Gastroesophageal sphincter (tissue), 4 donors: ENCODE measurements around the gene NAA38. TPM values are rescaled to one million over a fixed set of nuclear protein-coding genes. Genes with fewer than 3 reads are reported as not detected.

Source experiments
- ATAC-seq: fragments of 150-250 bp; one replicate; pipeline ENCODE4 v1.9.1; 2016; ENCODE audit warnings: mild to moderate bottlenecking, moderate library complexity
- H3K27ac ChIP-seq, 4 donors: fragments of 200-600 bp; sonication (generic) in 3 of 4; 1 replicate in 3 of 4; 2 replicates in 1 of 4; pipeline ENCODE4 v1.5.1; 2016 to 2019
- H3K27me3 ChIP-seq: fragments of 200-600 bp; sonication (generic); one replicate; pipeline ENCODE4 v1.5.1; 2019
- H3K36me3 ChIP-seq, 2 donors: fragments of 200-600 bp; sonication (generic); one replicate each; pipeline ENCODE4 v1.5.1; 2019; ENCODE audit warnings: control low read depth in 1 of 2
- H3K4me1 ChIP-seq, 3 donors: fragments of 200-600 bp; sonication (generic); 1 replicate in 2 of 3; 2 replicates in 1 of 3; pipeline ENCODE4 v1.5.1; 2016 to 2019; ENCODE audit warnings: control low read depth in 2 of 3
- H3K4me3 ChIP-seq, 2 donors: fragments of 200-600 bp; sonication (generic); one replicate each; pipeline ENCODE4 v1.5.1; 2019; ENCODE audit warnings: mild to moderate bottlenecking in 1 of 2, moderate library complexity in 1 of 2
- H3K9me3 ChIP-seq, 3 donors: fragments of 200-600 bp; sonication (generic); one replicate each; pipeline ENCODE4 v1.5.1; 2017 to 2019; ENCODE audit warnings: control low read depth in 2 of 3
- CTCF ChIP-seq, 4 experiments: fragments of 200-600 bp in 2 of 4; fragments of 450-650 bp in 2 of 4; sonication (generic) in 1 of 4; IDR thresholded peaks; one replicate each; pipeline ENCODE4 v1.5.1; 2017 to 2019; ENCODE audit warnings: antibody characterized with exemption in 4 of 4, mild to moderate bottlenecking in 2 of 4, moderate library complexity in 2 of 4
- EP300 ChIP-seq: sonication (generic); formaldehyde crosslinking; IDR thresholded peaks from one replicate; pipeline ENCODE4 v1.6.1; 2017; ENCODE audit warnings: antibody characterized with exemption, mild to moderate bottlenecking
- POLR2A ChIP-seq, 2 donors: fragments of 450-650 bp; IDR thresholded peaks; one replicate each; pipeline ENCODE4 v1.6.1; 2017; ENCODE audit warnings: antibody characterized with exemption in 2 of 2, mild to moderate bottlenecking in 2 of 2, moderate library complexity in 1 of 2
- POLR2AphosphoS5 ChIP-seq: sonication (generic); formaldehyde crosslinking; IDR thresholded peaks from one replicate; pipeline ENCODE4 v1.6.1; 2017; ENCODE audit warnings: antibody characterized with exemption
- WGBS, 2 donors: methylation state at CpG; one replicate each; pipeline ENCODE4 v1.1.5; 2018; ENCODE audit warnings: low coverage in 1 of 2; 5-methylcytosine and 5-hydroxymethylcytosine counted together
- total RNA-seq, 4 donors: library from RNA; depleted of rRNA; stranded (reverse); fragments of >200 nt; gene quantifications; one replicate each; pipeline ENCODE4 v1.1.0, GENCODE V29; 2016

The NAA38 gene
- total RNA-seq, 4 donors from 2014 or later, result 60.5 to 84.7 (median 69.8) TPM

DNA sequence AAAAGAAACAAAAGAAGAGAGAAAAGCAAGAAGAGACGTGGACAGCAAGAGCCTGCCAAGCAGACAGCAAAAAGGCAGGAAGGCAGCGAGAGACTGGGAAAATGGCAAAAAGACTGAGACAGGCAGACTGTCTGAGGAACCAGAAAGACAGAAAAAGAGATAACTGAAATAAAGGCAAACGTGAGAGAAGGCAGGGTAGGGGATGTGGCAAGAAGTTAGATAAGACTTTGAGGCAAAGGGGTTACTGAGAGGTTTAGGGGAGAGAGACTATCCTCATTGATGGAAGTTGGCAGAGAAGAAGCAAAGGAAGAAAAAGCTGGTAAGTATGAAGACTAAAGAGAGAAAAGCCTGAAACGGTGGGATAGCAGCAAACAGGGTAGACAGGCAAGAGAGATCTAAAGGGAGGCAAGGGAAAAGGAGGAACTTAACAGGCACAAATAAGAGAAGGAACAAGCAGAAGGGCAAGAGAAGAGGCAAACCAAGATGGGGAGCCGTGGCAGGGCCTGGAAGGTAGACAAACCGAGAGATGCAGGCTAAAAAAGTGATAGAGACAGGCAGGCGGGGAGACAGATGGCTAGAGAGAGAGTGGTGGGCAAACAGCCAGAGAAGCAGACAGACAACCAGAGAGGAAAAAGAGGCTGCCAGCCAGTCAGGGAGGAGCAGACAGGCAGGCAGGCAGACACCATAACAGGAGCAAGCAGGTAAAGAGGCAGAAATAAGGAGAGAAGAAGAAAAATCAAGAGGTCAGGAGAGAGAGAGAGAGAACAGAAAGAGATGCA, 24.1 kb upstream of the NAA38 start:
- no peaks in the 10 kb centered on the region for H3K27me3 ChIP-seq
- WGBS, 2 donors, result 24 to 33% methylated on average over 6 to 7 of the region's 7 CpGs
- peaks cover 0 to 16% of the 10 kb centered on the region in 2 donors for H3K36me3 ChIP-seq
- H3K4me1 ChIP-seq, result peaks cover 0 to 47% (median 15%) of the 10 kb centered on the region in 3 donors
- ATAC-seq, result no peak
- no peak for TF ChIP-seq POLR2A (IDR thresholded peaks at IDR 0.05)
- no peak for TF ChIP-seq EP300
- TF ChIP-seq POLR2AphosphoS5, result no peak
- no peak for TF ChIP-seq CTCF (IDR thresholded peaks at IDR 0.05)
- no peaks in the 10 kb centered on the region for H3K9me3 ChIP-seq
- H3K27ac ChIP-seq, result peak overlapping the region in 2 of 4 donors; percentile 87 to 95
- no peak overlapping the region for H3K4me3 ChIP-seq

DNA sequence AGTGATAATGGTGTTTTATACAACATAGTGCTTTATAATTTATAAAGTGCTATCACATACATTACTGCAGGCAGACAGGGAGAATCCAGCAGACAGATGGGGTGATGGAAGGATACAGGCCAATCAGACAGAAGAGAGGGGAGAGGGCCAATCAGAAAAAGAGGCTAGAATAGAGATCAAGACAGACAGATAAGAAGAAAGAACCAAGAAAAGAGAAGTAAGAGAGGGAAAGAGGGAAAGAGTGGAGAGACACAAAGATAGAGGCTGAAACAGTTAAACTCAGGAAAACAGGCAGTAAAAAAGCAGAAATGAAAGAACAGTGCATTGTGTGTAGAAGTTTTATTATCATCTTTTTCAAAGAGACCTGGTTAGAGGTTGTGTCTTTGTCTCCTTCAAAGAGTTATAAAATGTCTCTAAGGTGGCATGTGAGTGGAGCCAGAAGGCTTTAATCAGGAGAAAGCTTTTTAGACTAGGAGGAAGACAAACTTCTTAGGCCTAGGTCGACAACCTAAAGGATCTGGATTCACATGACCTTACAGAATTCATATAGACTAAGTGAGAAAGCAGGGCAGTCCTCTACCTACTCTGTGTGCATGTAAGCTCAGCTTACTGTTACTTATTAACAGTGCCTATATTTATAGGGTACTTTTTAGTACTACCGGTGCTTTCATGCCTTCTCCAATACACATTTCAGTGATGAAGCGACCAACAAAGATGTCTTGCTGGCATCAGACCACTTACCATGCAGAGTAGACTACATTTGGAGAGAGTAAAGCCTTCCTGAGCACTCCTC, 22.9 kb upstream of the NAA38 start:
- 72 to 100% methylated on average over 1 to 2 of the region's 3 CpGs for WGBS, 2 donors
- Histone ChIP-seq H3K36me3 (peaks cover 0 to 16% of the 10 kb centered on the region in 2 donors), H3K27ac (no peak overlapping the region)

GRCh38 chr17:7878234-7878633, 20.9 kb upstream of the NAA38 start:
- Histone ChIP-seq H3K27me3 (no peaks in the 10 kb centered on the region), H3K36me3 (peaks cover 0 to 16% of the 10 kb centered on the region in 2 donors), H3K9me3 (no peaks in the 10 kb centered on the region), H3K4me1 (peaks cover 0 to 22% (median 9%) of the 10 kb centered on the region in 3 donors), H3K4me3 (no peak overlapping the region), H3K27ac (no peak overlapping the region)
- TF ChIP-seq POLR2AphosphoS5 (no peak), CTCF (IDR thresholded peaks at IDR 0.05) (no peak), EP300 (no peak), POLR2A (IDR thresholded peaks at IDR 0.05) (no peak)
- no peak for ATAC-seq
- 94 to 100% methylated on average over 2 to 7 of the region's 7 CpGs for WGBS, 2 donors

More for the DNA sequence above, 22.9 kb upstream of the NAA38 start:
- H3K4me1 ChIP-seq, result peaks cover 0 to 36% (median 9%) of the 10 kb centered on the region in 3 donors
- H3K27me3 ChIP-seq, result no peaks in the 10 kb centered on the region
- no peak for ATAC-seq
- H3K9me3 ChIP-seq, result no peaks in the 10 kb centered on the region
- no peak overlapping the region for H3K4me3 ChIP-seq
- no peak for TF ChIP-seq POLR2A (IDR thresholded peaks at IDR 0.05)
- no peak for TF ChIP-seq CTCF (IDR thresholded peaks at IDR 0.05)
- no peak for TF ChIP-seq EP300
- TF ChIP-seq POLR2AphosphoS5, result no peak

DNA sequence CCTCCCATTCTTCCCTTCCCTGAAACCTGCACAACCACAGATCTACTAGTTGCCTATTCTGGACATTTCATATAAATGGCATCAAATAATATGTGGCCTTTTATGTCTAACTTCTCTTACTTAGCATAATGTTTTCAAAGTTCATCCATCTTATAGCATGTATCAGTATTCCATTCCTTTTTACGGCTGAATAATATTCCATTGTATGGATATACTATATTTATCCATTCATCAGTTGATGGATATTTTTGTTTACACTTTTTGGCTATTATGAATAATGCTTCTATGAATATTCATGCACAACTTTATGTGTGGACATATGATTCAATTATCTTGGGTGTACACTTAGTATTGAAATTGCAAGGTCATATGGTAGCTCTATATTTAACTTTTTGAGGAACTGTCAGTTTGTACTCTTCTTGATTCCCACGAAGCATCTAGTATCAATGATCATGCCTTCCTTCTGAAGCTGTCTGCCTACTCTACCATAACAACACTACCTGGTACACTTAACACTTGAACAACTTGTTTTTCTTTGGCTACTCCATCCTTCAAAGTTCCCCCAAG, 18.5 kb upstream of the NAA38 start:
- Histone ChIP-seq H3K36me3 (peaks cover 0 to 13% of the 10 kb centered on the region in 2 donors), H3K27ac (no peak overlapping the region), H3K9me3 (no peaks in the 10 kb centered on the region), H3K4me1 (no peaks in the 10 kb centered on the region), H3K27me3 (no peaks in the 10 kb centered on the region), H3K4me3 (no peak overlapping the region)
- ATAC-seq, result no peak
- TF ChIP-seq POLR2AphosphoS5, result no peak
- TF ChIP-seq CTCF (IDR thresholded peaks at IDR 0.05), result no peak
- no peak for TF ChIP-seq EP300
- TF ChIP-seq POLR2A (IDR thresholded peaks at IDR 0.05), result no peak
- WGBS, 2 donors, result 77 to 86% methylated on average over 2 of the region's 2 CpGs
